Measurements from ENCODE around the gene HDAC4. TPM values are rescaled to one million over a fixed set of nuclear protein-coding genes. Genes with fewer than 3 reads are reported as not detected.

Gene HDAC4
- total RNA-seq, 1 donor: 28.3 TPM

DNA sequence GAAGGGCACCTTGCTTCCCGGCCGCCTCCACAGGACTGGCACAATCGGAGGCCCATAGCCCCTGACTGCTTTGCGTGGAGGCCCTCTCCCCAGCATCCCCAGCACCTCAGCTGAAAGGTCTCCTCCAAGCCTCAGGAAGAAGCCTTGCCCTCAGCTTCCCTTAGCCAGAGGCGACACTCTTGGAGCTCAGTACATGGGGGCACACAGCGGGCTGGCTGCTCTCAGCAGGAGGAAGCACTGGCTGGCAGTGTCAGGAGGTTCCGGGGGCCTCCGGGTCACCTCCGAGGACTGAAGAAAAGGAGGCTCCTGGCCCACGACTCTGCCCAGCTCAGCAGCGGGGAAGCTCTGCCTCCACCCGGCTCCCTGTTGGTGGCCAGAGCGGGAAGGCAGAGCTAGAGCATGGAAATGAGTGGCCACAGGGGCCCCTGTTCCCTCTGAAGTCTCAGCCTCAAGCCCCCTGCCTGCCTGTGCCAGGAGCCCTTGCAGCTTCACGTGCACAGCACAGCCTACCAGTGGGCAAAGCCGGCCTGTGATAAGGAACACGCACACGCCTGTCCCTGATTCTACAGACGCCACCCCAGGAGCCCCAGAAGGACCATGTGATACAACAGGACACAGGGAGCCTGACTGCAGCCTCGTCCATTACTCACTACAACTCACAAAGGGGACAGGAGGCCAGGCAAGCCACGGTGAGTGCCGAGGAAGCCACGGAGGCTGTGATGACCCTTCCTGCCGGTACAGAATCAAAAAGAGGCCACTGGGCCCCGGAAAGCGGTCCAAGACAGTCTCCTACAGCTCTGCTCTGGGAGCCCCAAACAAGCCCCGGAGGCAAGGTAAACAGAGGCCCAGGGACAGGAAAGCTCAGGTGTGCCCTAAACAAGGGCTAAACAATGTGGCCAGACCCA lies 15.5 kb downstream of the HDAC4 start:
- DNase-seq (ENCODE audit: low read depth): no peak
- TF ChIP-seq, protein P1, sequence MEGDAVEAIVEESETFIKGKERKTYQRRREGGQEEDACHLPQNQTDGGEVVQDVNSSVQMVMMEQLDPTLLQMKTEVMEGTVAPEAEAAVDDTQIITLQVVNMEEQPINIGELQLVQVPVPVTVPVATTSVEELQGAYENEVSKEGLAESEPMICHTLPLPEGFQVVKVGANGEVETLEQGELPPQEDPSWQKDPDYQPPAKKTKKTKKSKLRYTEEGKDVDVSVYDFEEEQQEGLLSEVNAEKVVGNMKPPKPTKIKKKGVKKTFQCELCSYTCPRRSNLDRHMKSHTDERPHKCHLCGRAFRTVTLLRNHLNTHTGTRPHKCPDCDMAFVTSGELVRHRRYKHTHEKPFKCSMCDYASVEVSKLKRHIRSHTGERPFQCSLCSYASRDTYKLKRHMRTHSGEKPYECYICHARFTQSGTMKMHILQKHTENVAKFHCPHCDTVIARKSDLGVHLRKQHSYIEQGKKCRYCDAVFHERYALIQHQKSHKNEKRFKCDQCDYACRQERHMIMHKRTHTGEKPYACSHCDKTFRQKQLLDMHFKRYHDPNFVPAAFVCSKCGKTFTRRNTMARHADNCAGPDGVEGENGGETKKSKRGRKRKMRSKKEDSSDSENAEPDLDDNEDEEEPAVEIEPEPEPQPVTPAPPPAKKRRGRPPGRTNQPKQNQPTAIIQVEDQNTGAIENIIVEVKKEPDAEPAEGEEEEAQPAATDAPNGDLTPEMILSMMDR (IDR thresholded peaks at IDR 0.05; ENCODE audit: insufficient read depth, low read length): no peak
- no peak overlapping the region for H3K4me3 ChIP-seq (ENCODE audit: low read depth, low read length)

DNA sequence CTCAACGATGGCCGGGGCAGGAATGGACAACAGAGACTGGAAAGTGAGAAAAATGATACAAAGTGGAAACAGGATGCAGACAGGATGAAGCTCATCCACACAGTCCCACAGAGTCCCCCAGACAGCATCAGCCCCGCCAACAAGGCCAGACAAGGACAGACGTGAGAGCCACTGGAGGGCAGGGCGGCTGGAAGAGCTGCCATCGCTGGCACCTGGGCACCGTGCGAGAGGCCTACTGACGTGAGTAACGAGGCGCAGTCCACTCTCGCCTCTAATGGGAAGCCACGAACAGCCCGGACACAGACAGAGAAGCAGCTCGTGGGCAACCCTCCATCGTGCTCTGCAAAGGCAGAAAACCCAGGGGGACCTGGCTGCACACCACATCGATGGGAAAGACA lies 17.1 kb downstream of the HDAC4 start:
- no peak for DNase-seq (ENCODE audit: low read depth)
- no peak overlapping the region for H3K4me3 ChIP-seq (ENCODE audit: low read depth, low read length)

DNA sequence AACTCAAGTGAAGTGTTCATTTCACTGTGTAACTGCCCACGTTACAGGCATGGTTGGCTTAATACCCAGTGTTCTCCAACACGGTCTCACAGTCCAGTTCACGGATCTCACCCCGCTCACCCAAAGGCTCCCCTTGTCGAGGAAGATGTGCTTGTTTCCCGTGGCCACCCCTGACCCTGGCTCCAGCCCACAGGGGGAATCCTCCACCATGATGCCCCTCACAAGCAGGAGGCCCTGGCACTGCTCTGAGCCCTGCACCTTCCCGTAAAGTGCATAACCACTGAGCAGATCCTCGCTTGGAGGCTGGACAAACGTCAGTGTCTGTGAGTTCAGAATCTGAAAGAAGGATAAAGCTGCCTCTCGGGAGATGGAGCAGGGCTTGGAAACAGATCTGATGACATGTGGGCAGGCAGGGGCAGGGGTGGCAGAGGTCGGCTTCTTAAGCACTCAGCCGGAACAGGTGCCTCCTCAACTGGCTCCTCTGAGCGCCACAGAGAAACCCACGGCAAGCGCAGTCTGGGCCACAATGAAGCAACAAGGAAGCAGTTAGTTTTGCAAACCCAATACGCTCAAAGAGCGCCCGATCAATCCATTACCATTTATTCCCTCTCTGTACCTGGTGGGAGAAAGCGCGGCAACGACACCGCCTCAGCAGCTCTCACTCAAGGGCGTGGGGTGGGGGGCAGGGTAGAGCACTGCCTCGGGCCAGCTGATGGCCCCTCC lies 17.6 kb downstream of the HDAC4 start:
- no peak overlapping the region for H3K4me3 ChIP-seq (ENCODE audit: low read depth, low read length)
- no peak for DNase-seq (ENCODE audit: low read depth)
- TF ChIP-seq, protein P1 (IDR thresholded peaks at IDR 0.05; ENCODE audit: insufficient read depth, low read length): no peak

More for the DNA sequence above, 17.1 kb downstream of the HDAC4 start:
- TF ChIP-seq, protein P1 (IDR thresholded peaks at IDR 0.05; ENCODE audit: insufficient read depth, low read length): no peak

DNA sequence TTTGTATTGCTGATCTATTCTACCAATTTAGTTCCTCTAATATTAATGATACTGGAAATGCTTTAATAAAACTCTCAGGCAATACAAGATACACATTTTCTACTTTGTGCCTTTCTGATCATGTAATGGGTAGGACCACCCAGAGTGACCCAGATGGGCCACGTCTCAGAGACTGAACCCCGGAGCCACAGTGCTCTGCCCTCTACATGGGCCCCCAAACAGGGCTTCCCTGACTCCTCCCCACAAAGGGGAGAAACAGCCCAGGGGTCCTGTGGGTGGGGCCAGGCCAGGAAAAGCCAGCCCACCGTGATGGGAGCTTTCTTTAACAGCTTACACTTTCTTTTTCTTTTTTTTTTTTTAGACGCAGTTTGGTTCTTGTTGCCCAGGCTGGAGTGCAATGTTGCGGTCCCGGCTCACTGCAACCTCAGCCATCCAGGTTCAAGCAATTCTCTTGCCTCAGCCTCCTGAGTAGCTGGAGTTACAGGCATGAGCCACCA lies 18.4 kb downstream of the HDAC4 start:
- DNase-seq (ENCODE audit: low read depth): no peak
- TF ChIP-seq, protein P1 (IDR thresholded peaks at IDR 0.05; ENCODE audit: insufficient read depth, low read length): no peak
- H3K4me3 ChIP-seq (ENCODE audit: low read depth, low read length): no peak overlapping the region

DNA sequence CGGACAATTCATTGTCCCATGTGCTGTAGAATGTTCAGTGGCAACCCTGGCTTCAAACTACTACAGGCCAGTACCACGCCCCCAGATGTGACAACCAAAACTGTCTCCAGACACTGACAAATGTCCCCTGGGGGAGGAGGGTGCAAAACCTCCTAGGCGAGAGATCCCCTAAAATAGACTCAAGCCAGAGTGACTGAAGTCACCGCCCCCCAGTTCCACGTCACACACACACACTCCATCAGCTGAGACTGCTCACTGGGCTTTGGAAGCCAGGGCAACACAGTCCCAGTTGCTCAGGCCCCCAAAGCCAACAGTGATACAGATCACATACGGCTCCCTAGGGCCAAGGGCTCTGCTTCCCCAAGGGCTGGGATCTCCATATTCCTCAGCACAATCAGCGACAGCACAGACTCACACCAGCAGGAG lies 19.1 kb downstream of the HDAC4 start:
- no peak overlapping the region for H3K4me3 ChIP-seq (ENCODE audit: low read depth, low read length)
- TF ChIP-seq, protein P1 (IDR thresholded peaks at IDR 0.05; ENCODE audit: insufficient read depth, low read length): no peak
- DNase-seq (ENCODE audit: low read depth): no peak

DNA sequence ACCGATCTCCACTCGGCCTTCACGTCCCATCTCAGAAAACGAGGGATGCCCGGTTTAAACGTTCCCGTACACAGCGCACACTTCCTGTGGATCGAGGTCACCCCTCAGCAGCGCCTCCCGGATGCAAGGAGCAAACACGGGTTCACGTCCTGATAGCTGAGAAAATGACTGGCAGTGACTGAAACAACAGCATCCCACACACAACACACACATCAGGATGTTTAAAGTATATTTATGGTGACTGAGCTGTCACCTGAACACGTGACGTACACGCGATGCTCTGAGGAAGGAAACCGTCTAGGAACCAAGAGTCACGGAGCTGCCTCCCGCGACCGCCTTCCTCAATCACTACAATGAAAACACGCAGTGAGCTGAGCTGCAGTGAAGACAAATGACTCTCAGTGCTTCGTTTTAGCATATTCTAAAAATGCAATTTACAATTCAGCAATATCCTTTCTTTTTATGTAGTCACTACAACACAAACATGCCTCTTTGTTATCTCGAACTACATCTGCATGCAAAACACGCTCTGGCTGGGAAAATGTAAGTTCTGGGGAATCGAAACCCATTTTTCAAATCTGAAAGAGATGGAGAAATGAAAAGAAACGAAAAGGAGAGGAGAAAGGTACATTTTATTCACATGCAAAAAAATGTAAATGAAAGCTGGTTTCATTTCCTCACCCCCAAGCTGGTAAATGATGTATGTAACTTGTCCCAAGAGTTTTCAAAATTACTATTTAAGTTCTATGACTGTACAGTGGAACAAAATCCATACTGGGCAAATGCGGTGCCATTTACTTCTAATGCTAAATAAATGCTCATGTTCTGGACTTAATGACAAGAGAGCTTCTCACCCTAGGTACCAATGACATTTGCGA lies 19.8 kb downstream of the HDAC4 start:
- TF ChIP-seq, protein P1 (IDR thresholded peaks at IDR 0.05; ENCODE audit: insufficient read depth, low read length): no peak

More for the DNA sequence above, 19.8 kb downstream of the HDAC4 start:
- H3K4me3 ChIP-seq (ENCODE audit: low read depth, low read length): no peak overlapping the region
- no peak for DNase-seq (ENCODE audit: low read depth)

Data from fibroblast of the aortic adventitia (primary cell).